GM21447 (cell line): ENCODE data around the gene PNPLA6.

Source experiments
- ATAC-seq: cut with Tn5 transposase; IDR thresholded peaks from one replicate; pipeline ENCODE4 v1.9.1; 2021; ENCODE audit not compliant: unreplicated experiment

The PNPLA6 gene

GRCh38 chr19:7535047-7535997 is at the start of gene PNPLA6:
Gene PNPLA6, plus strand, starts transcription at chr19:7535717. Its CDS starts 72 bp downstream, at chr19:7535789.
- ATAC-seq, result peak; percentile 60

- ATAC-seq, result no peak
These were observed 48.6 kb upstream of the PNPLA6 start for GRCh38 chr19:7486923-7487322.

- no peak for ATAC-seq
These were observed 46.7 kb upstream of the PNPLA6 start, which contains the start of gene PEX11G for GRCh38 chr19:7488736-7489353. Gene PEX11G, minus strand, starts transcription at chr19:7489035. Its CDS starts 25 bp downstream, at chr19:7489010.

- no peak for ATAC-seq
These were observed 45.9 kb upstream of the PNPLA6 start for GRCh38 chr19:7489609-7490044.

- no peak for ATAC-seq
These were observed 43.4 kb upstream of the PNPLA6 start for GRCh38 chr19:7492142-7492541.

GRCh38 chr19:7492558-7492957 is 43.0 kb upstream of the PNPLA6 start:
- no peak for ATAC-seq

- ATAC-seq, result no peak
These were observed 41.0 kb upstream of the PNPLA6 start for GRCh38 chr19:7494416-7495098.

GRCh38 chr19:7497292-7497691 is 38.2 kb upstream of the PNPLA6 start:
- no peak for ATAC-seq

GRCh38 chr19:7500811-7501450 is 34.6 kb upstream of the PNPLA6 start:
- ATAC-seq, result no peak

- ATAC-seq, result no peak
These were observed 33.0 kb upstream of the PNPLA6 start for GRCh38 chr19:7502552-7502951.

- no peak for ATAC-seq
These were observed 30.8 kb upstream of the PNPLA6 start for GRCh38 chr19:7504684-7505083.

- no peak for ATAC-seq
These were observed 30.2 kb upstream of the PNPLA6 start for GRCh38 chr19:7505288-7505681.

- no peak for ATAC-seq
These were observed 29.7 kb upstream of the PNPLA6 start for GRCh38 chr19:7505682-7506384.

GRCh38 chr19:7506385-7507328 is 28.9 kb upstream of the PNPLA6 start:
- ATAC-seq, result no peak

- no peak for ATAC-seq
These were observed 27.6 kb upstream of the PNPLA6 start for GRCh38 chr19:7507884-7508283.

- ATAC-seq, result no peak
These were observed 25.9 kb upstream of the PNPLA6 start for GRCh38 chr19:7509625-7510024.

GRCh38 chr19:7512400-7512851 is 23.1 kb upstream of the PNPLA6 start:
- ATAC-seq, result no peak

GRCh38 chr19:7513809-7514642 is 21.5 kb upstream of the PNPLA6 start:
- no peak for ATAC-seq
